HG02623 (cell line): Measurements from ENCODE around the gene KLK14.

Source experiments
- ATAC-seq: cut with Tn5 transposase; IDR thresholded peaks from one replicate; pipeline ENCODE4 v1.9.1; 2021; ENCODE audit warnings: moderate library complexity; ENCODE audit not compliant: unreplicated experiment

The KLK14 gene

GRCh38 chr19:51108066-51108804 is 25.5 kb upstream of the KLK14 start, which contains the start of gene CTU1:
CTU1 (minus strand) TSS chr19:51108409; CDS start chr19:51104569, 3,840 bp downstream.
- ATAC-seq = peak; percentile 89

GRCh38 chr19:51107406-51108065 is 24.8 kb upstream of the KLK14 start:
- ATAC-seq = no peak

DNA sequence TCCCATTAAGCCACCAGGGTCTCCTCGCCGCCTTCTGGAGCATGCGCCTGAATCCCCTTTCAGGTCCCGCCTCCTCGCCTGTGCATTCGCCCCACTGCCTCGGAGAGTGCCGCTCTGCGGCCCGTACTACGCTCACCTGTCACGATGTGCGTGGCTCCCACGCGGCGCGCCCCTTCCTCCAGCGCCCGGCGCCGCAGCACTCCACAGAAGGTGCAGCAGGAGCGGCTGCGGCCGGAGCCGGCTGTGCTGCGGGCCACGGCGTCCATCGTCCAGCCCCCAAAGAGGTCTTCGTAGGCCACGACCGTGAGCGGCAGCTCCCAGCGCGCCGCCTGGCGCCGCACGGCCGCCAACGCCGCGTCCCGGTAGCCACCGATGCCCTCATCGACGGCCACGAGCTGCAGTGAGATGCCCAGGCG is 21.2 kb upstream of the KLK14 start:
- ATAC-seq = no peak

GRCh38 chr19:51102991-51103390 is 20.3 kb upstream of the KLK14 start:
- no peak for ATAC-seq

- no peak for ATAC-seq
Measured at GRCh38 chr19:51101171-51101865, 18.6 kb upstream of the KLK14 start.

DNA sequence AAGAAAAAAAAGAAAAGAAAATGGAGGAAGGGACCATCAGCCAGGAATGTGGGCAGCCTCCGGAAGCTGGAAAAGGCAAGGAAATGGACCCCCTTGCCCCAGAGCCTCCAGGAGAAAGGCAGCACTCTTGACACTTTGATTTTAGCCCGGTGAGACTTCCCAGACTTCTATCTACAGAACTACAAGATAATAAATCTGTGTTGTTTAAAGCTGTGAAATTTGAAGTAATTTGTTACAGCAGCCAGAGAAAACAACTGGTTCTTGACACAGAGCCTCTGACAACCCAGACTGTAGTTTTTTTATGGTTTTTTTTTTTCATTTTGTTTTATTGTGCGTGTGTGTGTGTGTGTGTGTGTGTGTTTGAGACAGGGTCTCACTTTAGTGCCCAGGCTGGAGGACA is 17.9 kb upstream of the KLK14 start:
- no peak for ATAC-seq

DNA sequence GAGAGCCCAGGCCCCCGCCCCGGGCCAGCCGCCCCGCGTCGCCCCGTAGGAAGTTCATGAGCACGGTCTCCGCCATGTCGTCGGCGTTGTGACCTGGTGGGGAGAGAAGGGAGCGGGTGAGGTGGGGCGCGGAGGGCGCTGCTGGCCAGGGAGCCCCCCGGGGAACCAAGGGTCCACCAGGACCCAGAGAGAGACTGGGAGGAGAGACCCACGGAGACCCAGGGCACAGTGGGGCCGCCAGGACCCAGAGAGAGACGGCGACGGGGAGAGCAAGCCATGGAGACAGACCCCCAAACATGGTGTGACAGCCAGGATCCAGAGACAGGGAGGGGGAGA is 16.3 kb upstream of the KLK14 start:
- no peak for ATAC-seq

DNA sequence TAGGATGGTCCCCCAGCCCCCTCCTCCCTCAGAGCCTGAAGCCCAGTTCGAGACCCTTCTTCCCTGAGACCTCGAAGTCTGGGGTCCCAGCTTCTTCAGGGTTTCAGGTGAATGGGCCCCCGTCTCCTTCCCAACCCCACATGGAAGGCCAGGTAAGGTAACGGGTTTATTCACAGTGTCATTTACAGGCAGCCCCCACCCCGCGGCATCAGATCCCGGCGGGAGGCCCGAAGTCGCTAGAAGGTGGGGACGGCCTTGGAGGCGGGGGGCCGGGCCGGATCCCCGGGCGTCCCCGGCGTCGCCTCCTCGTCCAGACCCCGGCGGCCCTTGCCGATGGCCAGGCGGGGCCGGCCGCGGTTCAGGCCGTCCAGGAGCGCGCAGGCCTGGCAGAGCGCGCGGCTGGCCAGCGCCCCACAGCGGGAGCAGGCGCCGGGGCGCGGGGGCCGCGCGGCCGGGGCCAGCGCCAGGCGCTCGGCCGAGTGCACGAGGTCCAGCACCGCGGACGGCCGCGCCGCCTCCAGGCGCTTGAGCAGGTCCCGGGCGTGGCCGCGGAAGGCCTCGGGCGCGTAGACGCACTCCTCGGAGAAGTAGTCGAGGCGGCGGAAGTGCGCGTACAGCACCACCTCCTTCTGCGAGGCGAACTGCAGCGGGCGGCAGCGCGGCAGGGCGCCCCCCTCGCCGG is 15.8 kb upstream of the KLK14 start:
- ATAC-seq = no peak

GRCh38 chr19:51097796-51098195 is 15.1 kb upstream of the KLK14 start:
- ATAC-seq = no peak

- no peak for ATAC-seq
Measured at GRCh38 chr19:51097166-51097738, 14.6 kb upstream of the KLK14 start.

DNA sequence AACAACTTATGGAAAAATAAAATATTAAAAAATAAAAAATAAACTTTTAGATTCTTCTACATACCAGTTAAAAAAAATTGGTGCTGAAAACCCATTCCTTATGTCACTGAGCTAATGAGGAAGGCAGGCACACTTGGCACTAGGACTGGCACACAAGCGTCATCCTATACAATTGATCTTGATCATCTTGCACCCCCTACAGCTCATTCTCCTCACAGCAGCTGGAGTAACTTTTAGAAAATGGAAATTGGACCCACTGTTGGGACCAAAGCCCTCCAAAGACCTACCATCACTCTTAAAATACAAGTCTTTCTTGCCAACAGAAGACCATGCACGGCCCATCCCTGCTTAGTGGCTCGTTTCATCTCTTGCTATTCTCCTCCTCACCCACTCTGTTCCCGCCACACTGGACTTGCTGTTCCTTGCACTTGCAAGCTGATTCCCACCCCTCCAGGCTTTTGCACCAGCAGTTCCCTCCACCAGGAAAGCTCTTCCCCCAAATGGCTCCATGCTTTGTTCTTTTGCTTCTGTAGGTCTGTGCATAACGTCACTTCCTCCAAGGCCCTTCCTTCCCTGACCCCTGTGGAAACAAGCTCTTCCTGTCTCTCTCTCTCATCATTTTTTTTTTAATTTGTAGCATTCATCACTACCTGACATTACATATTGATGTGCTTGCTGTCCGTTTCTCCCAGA is 13.9 kb upstream of the KLK14 start:
- no peak for ATAC-seq

DNA sequence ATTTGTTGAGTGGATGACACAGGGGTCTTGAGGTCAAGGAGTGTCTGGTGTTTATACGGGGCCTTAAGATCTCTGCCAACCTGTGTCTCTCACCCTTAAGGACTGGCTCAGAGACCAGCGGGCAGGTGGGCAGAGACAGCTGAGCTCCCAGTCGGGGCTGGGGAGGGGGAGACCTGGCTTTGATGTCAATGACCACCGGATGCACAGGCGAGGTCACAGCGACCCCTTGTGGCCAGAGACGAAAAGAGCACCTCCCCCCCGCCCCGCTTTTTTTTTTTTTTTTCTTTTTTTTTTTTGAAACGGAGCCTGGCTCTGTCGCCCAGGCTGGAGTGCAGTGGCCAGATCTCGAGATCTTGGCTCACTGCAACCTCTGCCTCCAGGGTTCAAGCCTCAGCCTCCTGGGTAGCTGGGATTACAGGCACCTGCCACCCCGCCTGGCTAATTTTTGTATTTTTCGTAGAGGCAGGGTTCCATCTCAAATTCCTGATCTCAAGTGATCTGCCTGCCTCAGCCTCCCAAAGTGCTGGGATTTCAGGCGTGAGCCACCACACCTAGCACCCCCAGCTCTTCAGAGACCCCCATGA is 12.1 kb upstream of the KLK14 start:
- ATAC-seq = no peak

DNA sequence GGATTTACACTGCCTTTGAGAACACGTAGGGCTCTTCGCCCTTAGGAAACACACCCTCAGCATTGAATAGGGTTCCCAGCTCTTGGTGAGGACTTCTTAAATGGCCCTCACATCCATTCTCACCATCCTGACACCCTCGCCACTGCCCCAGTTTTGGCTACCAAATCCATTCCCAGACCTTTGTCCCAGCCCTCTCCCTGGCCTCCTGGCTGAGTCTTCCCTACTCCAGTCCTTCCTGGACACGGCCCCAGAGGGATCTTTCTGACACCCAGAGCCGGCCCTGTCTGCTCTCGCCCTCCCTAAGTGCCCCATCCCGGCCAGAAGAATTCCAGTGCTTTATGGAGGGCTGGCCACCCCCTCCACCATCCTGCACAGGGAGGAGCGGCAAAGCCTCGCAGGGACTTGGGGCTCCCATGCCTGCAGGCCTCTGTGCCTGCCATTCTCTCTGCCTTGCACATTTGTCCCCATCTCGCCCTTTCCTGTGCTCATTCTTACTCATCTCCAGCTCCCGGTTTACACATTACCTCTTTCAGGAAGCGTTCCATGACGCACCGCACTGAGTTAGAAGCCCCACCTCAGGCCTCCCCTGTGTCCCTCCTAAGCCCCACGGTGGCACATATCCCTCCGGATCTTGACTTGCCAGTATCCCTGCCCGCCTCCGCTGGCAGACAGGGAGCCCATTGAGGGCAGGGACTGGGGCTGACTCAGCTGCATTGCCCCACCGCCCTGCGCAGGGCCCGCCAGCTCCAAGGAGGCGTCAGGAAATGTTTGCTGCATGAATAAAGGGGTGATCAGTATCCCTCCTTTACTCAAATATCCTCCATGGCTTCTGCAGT is 11.0 kb upstream of the KLK14 start:
- ATAC-seq = no peak

GRCh38 chr19:51093101-51093500 is 10.4 kb upstream of the KLK14 start:
- ATAC-seq = no peak

- ATAC-seq = no peak
Measured at GRCh38 chr19:51091895-51092873, 9.5 kb upstream of the KLK14 start.

DNA sequence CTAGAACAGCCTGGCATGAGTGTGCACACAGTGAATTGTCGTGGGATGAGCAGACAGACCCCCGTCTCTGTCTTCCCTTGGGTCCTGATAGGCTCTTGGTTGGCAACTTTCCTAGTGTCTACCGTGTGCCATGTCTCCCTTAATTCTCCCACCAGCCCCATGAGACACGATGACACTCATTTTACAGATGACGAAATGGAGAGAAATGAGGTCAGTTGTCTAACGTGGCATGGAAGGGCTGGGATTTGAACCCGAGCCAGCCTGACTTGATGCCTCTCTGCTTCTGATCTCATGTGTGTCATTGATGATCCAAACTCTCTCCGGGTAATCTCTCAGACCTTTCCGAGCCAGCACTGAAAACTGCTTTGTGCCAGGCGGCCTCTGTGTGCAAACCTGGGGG is 8.4 kb upstream of the KLK14 start:
- no peak for ATAC-seq

- ATAC-seq = no peak
Measured at GRCh38 chr19:51090471-51090870, 7.8 kb upstream of the KLK14 start.

DNA sequence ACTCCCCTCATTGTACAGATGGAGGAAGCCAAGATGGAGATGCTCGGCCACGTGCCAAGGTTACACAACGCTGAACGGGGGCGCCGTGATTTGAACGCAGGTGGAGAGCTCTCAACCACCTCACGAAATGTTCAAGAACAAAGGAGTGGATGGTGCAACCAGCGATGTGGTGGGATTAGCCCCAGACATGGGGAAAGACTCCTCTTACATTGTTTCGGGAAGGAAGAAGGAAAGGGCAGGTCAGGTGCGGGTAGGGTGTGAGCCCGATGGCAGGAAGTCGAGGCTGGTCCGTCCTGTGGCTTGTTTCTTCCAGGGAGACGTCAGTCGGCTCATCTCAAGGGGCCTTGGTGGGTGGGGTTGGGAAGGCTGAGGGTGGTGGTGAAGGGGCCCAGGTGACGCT is 7.1 kb upstream of the KLK14 start:
- no peak for ATAC-seq
